ENCODE results near the gene EFEMP2.

EFEMP2 gene

GRCh38 chr11:65856689-65857499 is 15.7 kb downstream of the EFEMP2 start:
- no peaks in the 10 kb centered on the region for H3K9me3 ChIP-seq (ENCODE audit: insufficient read depth, low read length)
- H2AFZ ChIP-seq (ENCODE audit: low read depth, low read length, severe bottlenecking) = no peak overlapping the region
- H3K9me2 ChIP-seq (replicated peaks; ENCODE audit: insufficient read depth, low read length) = no peaks in the 10 kb centered on the region
- H4K20me1 ChIP-seq (ENCODE audit: low read depth, low read length) = peaks cover 16% of the 10 kb centered on the region
- no peaks in the 10 kb centered on the region for H3K27me3 ChIP-seq (ENCODE audit: low read length)
- peak overlapping the region; percentile 90 for H3K27ac ChIP-seq (ENCODE audit: low read depth, low read length)
- H3K79me2 ChIP-seq (ENCODE audit: insufficient read depth, low read length) = peaks cover 41% of the 10 kb centered on the region
- peak overlapping the region; percentile 97 for H3K9ac ChIP-seq (ENCODE audit: low read length)
- H3F3A ChIP-seq (ENCODE audit: insufficient read depth) = peaks cover 34% of the 10 kb centered on the region
- H3K36me3 ChIP-seq (ENCODE audit: low read length) = peaks cover 24% of the 10 kb centered on the region
- TF ChIP-seq EZH2phosphoT487 (conservative IDR thresholded peaks at IDR 0.05; ENCODE audit: low read length) = no peak
- TF ChIP-seq, protein P1, sequence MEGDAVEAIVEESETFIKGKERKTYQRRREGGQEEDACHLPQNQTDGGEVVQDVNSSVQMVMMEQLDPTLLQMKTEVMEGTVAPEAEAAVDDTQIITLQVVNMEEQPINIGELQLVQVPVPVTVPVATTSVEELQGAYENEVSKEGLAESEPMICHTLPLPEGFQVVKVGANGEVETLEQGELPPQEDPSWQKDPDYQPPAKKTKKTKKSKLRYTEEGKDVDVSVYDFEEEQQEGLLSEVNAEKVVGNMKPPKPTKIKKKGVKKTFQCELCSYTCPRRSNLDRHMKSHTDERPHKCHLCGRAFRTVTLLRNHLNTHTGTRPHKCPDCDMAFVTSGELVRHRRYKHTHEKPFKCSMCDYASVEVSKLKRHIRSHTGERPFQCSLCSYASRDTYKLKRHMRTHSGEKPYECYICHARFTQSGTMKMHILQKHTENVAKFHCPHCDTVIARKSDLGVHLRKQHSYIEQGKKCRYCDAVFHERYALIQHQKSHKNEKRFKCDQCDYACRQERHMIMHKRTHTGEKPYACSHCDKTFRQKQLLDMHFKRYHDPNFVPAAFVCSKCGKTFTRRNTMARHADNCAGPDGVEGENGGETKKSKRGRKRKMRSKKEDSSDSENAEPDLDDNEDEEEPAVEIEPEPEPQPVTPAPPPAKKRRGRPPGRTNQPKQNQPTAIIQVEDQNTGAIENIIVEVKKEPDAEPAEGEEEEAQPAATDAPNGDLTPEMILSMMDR (IDR thresholded peaks at IDR 0.05; ENCODE audit: insufficient read depth, low read length, poor library complexity, severe bottlenecking) = no peak
- peak overlapping the region; percentile 66 for H3K4me3 ChIP-seq (ENCODE audit: insufficient read depth, low read length, poor library complexity, severe bottlenecking)
- H3K4me2 ChIP-seq (ENCODE audit: low read depth, low read length, poor library complexity, severe bottlenecking) = peak overlapping the region; percentile 86

- peak overlapping the region; percentile 97 for H3K9ac ChIP-seq (ENCODE audit: low read length)
- no peaks in the 10 kb centered on the region for H3K27me3 ChIP-seq (ENCODE audit: low read length)
- no peak overlapping the region for H3K27ac ChIP-seq (ENCODE audit: low read depth, low read length)
Measured at GRCh38 chr11:65855927-65856363, 16.7 kb downstream of the EFEMP2 start.

GRCh38 chr11:65854852-65855837 is 17.5 kb downstream of the EFEMP2 start:
- H3K36me3 ChIP-seq (ENCODE audit: low read length) = peaks cover 24% of the 10 kb centered on the region
- H3F3A ChIP-seq (ENCODE audit: insufficient read depth) = peaks cover 34% of the 10 kb centered on the region
- H3K4me2 ChIP-seq (ENCODE audit: low read depth, low read length, poor library complexity, severe bottlenecking) = no peak overlapping the region
- H2AFZ ChIP-seq (ENCODE audit: low read depth, low read length, severe bottlenecking) = no peak overlapping the region
- H3K9me3 ChIP-seq (ENCODE audit: insufficient read depth, low read length) = no peaks in the 10 kb centered on the region
- peaks cover 16% of the 10 kb centered on the region for H4K20me1 ChIP-seq (ENCODE audit: low read depth, low read length)
- no peak for TF ChIP-seq EZH2phosphoT487 (conservative IDR thresholded peaks at IDR 0.05; ENCODE audit: low read length)
- TF ChIP-seq, protein P1 (IDR thresholded peaks at IDR 0.05; ENCODE audit: insufficient read depth, low read length, poor library complexity, severe bottlenecking) = no peak
- no peak overlapping the region for H3K4me3 ChIP-seq (ENCODE audit: insufficient read depth, low read length, poor library complexity, severe bottlenecking)
- peaks cover 28% of the 10 kb centered on the region for H3K79me2 ChIP-seq (ENCODE audit: insufficient read depth, low read length)
- no peak overlapping the region for H3K27ac ChIP-seq (ENCODE audit: low read depth, low read length)
- H3K9ac ChIP-seq (ENCODE audit: low read length) = no peak overlapping the region
- no peaks in the 10 kb centered on the region for H3K27me3 ChIP-seq (ENCODE audit: low read length)
- no peaks in the 10 kb centered on the region for H3K9me2 ChIP-seq (replicated peaks; ENCODE audit: insufficient read depth, low read length)

More at GRCh38 chr11:65855927-65856363, 16.7 kb downstream of the EFEMP2 start:
- Histone ChIP-seq H3F3A (ENCODE audit: insufficient read depth) (peaks cover 34% of the 10 kb centered on the region), H3K4me3 (ENCODE audit: insufficient read depth, low read length, poor library complexity, severe bottlenecking) (peak overlapping the region; percentile 66), H3K9me2 (replicated peaks; ENCODE audit: insufficient read depth, low read length) (no peaks in the 10 kb centered on the region), H3K4me2 (ENCODE audit: low read depth, low read length, poor library complexity, severe bottlenecking) (peak overlapping the region; percentile 86), H3K9me3 (ENCODE audit: insufficient read depth, low read length) (no peaks in the 10 kb centered on the region), H3K79me2 (ENCODE audit: insufficient read depth, low read length) (peaks cover 31% of the 10 kb centered on the region), H2AFZ (ENCODE audit: low read depth, low read length, severe bottlenecking) (no peak overlapping the region), H4K20me1 (ENCODE audit: low read depth, low read length) (peaks cover 16% of the 10 kb centered on the region), H3K36me3 (ENCODE audit: low read length) (peaks cover 24% of the 10 kb centered on the region)
- TF ChIP-seq, protein P1 (IDR thresholded peaks at IDR 0.05; ENCODE audit: insufficient read depth, low read length, poor library complexity, severe bottlenecking) = no peak
- no peak for TF ChIP-seq EZH2phosphoT487 (conservative IDR thresholded peaks at IDR 0.05; ENCODE audit: low read length)
